Neural crest cell (in vitro differentiated cells): ENCODE results near the gene NPC1. TPM values are rescaled to one million over a fixed set of nuclear protein-coding genes. Genes with fewer than 3 reads are reported as not detected.
A peak's percentile ranks its signal among the peaks of the same experiment; 100 is the strongest.

Source experiments
- DNase-seq: peaks from one replicate; pipeline ENCODE4 v3.0.0; 2021; ENCODE audit warnings: low read depth, mixed read lengths, low spot score
- H3K27ac Mint-ChIP-seq: one replicate; pipeline ENCODE4 v1.8.0; 2021; ENCODE audit warnings: mild to moderate bottlenecking, mixed read lengths; ENCODE audit not compliant: unreplicated experiment
- H3K27me3 Mint-ChIP-seq: 2 replicates; pipeline ENCODE4 v1.8.0; 2021; ENCODE audit warnings: low read depth, mild to moderate bottlenecking, mixed read lengths
- H3K36me3 Mint-ChIP-seq: 2 replicates; pipeline ENCODE4 v1.8.0; 2021; ENCODE audit warnings: low read depth, mild to moderate bottlenecking, mixed read lengths
- H3K4me1 Mint-ChIP-seq: 2 replicates; pipeline ENCODE4 v1.8.0; 2021; ENCODE audit warnings: mixed read lengths
- H3K4me3 Mint-ChIP-seq: one replicate; pipeline ENCODE4 v1.8.0; 2021; ENCODE audit warnings: mild to moderate bottlenecking, mixed read lengths
- H3K9me3 Mint-ChIP-seq: 2 replicates; pipeline ENCODE4 v1.8.0; 2021; ENCODE audit warnings: mixed read lengths
- total RNA-seq: library from RNA; stranded (reverse); gene quantifications from 2 replicates; pipeline ENCODE4 v1.2.1, GENCODE V29; 2021
- TF ChIP-seq, protein P1 (sequence below): fragments of 200-600 bp; sonication (generic); conservative IDR thresholded peaks from 2 replicates; pipeline ENCODE4 v1.5.0; 2021; ENCODE audit warnings: antibody characterized with exemption, mild to moderate bottlenecking

Gene NPC1
- total RNA-seq, 1 donor from 2014 or later, result 62.7 TPM

DNA sequence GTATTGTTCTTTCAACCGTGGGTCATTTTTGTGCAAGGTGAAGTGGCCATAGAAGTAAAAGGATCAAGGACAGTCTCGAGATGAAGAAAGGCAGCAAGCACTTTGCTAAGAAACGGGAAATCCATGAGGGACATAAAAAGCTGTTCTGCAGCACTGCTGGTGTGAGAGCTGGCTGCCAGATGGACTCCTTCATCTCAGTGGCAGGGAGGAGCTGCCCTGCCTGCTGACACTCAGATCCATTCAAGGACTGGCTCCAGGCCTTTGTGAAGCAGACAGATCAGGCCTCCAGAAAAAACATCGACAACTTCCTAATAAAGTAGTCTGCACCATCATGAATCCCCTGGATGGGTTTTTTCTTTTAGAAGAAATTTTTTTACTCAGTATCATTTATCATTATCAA is 53.5 kb downstream of the NPC1 start:
- no peak overlapping the region for H3K27ac Mint-ChIP-seq
- no peak overlapping the region for H3K4me3 Mint-ChIP-seq

GRCh38 chr18:23531912-23532311 is 54.4 kb downstream of the NPC1 start:
- H3K4me1 Mint-ChIP-seq, result no peaks in the 10 kb centered on the region
- no peak overlapping the region for H3K4me3 Mint-ChIP-seq
- DNase-seq, result no peak
- TF ChIP-seq, protein P1, sequence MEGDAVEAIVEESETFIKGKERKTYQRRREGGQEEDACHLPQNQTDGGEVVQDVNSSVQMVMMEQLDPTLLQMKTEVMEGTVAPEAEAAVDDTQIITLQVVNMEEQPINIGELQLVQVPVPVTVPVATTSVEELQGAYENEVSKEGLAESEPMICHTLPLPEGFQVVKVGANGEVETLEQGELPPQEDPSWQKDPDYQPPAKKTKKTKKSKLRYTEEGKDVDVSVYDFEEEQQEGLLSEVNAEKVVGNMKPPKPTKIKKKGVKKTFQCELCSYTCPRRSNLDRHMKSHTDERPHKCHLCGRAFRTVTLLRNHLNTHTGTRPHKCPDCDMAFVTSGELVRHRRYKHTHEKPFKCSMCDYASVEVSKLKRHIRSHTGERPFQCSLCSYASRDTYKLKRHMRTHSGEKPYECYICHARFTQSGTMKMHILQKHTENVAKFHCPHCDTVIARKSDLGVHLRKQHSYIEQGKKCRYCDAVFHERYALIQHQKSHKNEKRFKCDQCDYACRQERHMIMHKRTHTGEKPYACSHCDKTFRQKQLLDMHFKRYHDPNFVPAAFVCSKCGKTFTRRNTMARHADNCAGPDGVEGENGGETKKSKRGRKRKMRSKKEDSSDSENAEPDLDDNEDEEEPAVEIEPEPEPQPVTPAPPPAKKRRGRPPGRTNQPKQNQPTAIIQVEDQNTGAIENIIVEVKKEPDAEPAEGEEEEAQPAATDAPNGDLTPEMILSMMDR, result no peak
- H3K9me3 Mint-ChIP-seq, result no peaks in the 10 kb centered on the region
- H3K27ac Mint-ChIP-seq, result no peak overlapping the region
- H3K36me3 Mint-ChIP-seq, result peaks cover 20% of the 10 kb centered on the region
- no peaks in the 10 kb centered on the region for H3K27me3 Mint-ChIP-seq

More for the DNA sequence above, 53.5 kb downstream of the NPC1 start:
- Mint-ChIP-seq H3K4me1 (no peaks in the 10 kb centered on the region), H3K9me3 (no peaks in the 10 kb centered on the region), H3K27me3 (no peaks in the 10 kb centered on the region), H3K36me3 (peaks cover 20% of the 10 kb centered on the region)
- TF ChIP-seq, protein P1, result no peak
- DNase-seq, result no peak

GRCh38 chr18:23530195-23530594 is 56.1 kb downstream of the NPC1 start:
- Mint-ChIP-seq H3K4me1 (no peaks in the 10 kb centered on the region), H3K4me3 (no peak overlapping the region), H3K36me3 (peaks cover 18% of the 10 kb centered on the region), H3K27ac (no peak overlapping the region), H3K9me3 (no peaks in the 10 kb centered on the region), H3K27me3 (no peaks in the 10 kb centered on the region)
- DNase-seq, result no peak
- TF ChIP-seq, protein P1, result no peak

DNA sequence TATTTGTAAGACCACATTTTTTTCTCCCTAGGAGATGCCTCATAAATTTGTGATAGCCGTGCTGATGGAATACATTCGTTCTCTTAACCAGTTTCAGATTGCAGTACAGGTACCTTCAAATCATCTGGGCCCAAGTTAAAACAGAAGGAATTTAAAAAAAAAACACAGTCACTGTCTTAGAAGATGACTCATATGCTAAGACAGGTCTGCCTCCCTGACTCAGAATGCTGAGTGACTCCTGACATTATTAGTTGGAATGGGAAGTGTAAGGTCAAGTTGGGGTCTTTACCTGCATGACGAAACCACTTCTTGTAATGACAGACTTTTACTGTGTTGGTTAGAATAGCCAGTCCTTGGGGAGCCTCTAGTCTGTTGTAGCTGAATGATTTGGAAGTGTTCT is 56.7 kb downstream of the NPC1 start:
- Mint-ChIP-seq H3K36me3 (peaks cover 14% of the 10 kb centered on the region), H3K4me3 (no peak overlapping the region), H3K27ac (no peak overlapping the region), H3K4me1 (no peaks in the 10 kb centered on the region), H3K9me3 (no peaks in the 10 kb centered on the region), H3K27me3 (no peaks in the 10 kb centered on the region)
- DNase-seq, result no peak
- TF ChIP-seq, protein P1, result no peak

GRCh38 chr18:23528580-23529472 is 57.5 kb downstream of the NPC1 start:
- no peaks in the 10 kb centered on the region for H3K9me3 Mint-ChIP-seq
- H3K4me1 Mint-ChIP-seq, result no peaks in the 10 kb centered on the region
- TF ChIP-seq, protein P1, result no peak
- H3K36me3 Mint-ChIP-seq, result peaks cover 17% of the 10 kb centered on the region
- H3K27me3 Mint-ChIP-seq, result no peaks in the 10 kb centered on the region
- H3K4me3 Mint-ChIP-seq, result no peak overlapping the region
- H3K27ac Mint-ChIP-seq, result peak overlapping the region; percentile 31
- no peak for DNase-seq
